ENCODE measurements around the gene ZMYM1. TPM values are rescaled to one million over a fixed set of nuclear protein-coding genes. Genes with fewer than 3 reads are reported as not detected.
A peak's percentile ranks its signal among the peaks of the same experiment; 100 is the strongest.

The ZMYM1 gene
- 19.4 and 31.8 TPM in 2 replicates for total RNA-seq (ENCODE audit: low replicate concordance)
- long read RNA-seq, full-length matches to known transcripts, result 22 of 48 reads
- long read RNA-seq, partial matches to known transcripts, result 9 of 48 reads
- long read RNA-seq, other reads (novel, unspliced or antisense), result 17 of 48 reads

DNA sequence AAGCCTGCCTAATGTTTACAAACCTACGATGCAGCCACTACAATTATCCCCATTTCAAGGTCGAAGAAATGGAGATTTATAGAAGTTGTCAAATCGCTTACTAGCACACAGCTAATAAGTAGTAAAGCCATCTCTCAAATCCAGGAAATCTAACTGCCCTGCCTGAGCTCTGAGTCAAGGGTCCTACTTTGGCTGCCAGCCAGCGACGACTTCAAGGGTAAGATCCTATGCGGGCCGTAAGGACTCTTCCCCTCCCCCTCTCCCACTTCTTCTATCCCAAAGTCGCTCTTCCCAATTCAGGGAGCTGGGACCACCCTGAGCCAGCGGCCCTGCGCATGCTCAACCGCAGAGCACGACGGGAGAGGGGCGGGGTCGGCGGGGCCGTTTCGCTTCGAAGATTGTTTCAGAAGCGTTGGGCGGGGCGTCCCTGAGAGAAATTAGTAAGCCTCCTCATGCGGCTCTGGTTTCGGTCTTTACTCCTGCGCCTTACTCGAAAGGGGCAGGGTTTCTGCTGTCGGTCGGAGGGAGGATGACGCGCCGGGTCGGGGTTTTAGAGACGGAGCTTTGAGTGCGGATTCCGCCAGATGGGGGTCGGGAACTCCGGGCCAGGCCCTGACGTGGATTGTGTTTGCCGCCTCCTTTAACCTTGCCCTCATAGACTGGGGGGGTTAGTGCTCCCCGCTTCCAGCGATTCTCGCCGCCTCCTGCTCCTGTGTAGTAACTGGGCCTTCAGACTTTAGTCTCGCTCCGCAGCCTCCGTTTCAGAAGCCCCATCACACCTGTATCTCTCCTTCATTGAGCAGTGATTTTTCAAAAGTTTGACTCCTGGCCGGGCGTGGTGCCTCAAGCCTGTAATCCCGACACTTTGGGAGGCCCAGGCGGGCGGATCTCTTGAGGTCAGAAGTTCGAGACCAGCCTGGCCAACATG, at the start of gene ZMYM1:
Gene ZMYM1, plus strand, starts transcription at position 383 of the 928 bp plus-strand sequence. CDS start 14,603 bp downstream, outside the sequence.
- DNase-seq (ENCODE audit: extremely low spot score, unreplicated experiment), result peak; percentile 92
- Mint-ChIP-seq H3K9me3 (no peaks in the 10 kb centered on the region), H3K27me3 (peaks cover 18% of the 10 kb centered on the region), H3K36me3 (peaks cover 11% of the 10 kb centered on the region), H3K4me1 (ENCODE audit: unreplicated experiment) (peaks cover 14% of the 10 kb centered on the region), H3K4me3 (peak within 1 kb of the TSS; percentile 97), H3K27ac (peak within 1 kb of the TSS; percentile 99)
- TF ChIP-seq, protein P1, sequence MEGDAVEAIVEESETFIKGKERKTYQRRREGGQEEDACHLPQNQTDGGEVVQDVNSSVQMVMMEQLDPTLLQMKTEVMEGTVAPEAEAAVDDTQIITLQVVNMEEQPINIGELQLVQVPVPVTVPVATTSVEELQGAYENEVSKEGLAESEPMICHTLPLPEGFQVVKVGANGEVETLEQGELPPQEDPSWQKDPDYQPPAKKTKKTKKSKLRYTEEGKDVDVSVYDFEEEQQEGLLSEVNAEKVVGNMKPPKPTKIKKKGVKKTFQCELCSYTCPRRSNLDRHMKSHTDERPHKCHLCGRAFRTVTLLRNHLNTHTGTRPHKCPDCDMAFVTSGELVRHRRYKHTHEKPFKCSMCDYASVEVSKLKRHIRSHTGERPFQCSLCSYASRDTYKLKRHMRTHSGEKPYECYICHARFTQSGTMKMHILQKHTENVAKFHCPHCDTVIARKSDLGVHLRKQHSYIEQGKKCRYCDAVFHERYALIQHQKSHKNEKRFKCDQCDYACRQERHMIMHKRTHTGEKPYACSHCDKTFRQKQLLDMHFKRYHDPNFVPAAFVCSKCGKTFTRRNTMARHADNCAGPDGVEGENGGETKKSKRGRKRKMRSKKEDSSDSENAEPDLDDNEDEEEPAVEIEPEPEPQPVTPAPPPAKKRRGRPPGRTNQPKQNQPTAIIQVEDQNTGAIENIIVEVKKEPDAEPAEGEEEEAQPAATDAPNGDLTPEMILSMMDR (conservative IDR thresholded peaks at IDR 0.05), result no peak

DNA sequence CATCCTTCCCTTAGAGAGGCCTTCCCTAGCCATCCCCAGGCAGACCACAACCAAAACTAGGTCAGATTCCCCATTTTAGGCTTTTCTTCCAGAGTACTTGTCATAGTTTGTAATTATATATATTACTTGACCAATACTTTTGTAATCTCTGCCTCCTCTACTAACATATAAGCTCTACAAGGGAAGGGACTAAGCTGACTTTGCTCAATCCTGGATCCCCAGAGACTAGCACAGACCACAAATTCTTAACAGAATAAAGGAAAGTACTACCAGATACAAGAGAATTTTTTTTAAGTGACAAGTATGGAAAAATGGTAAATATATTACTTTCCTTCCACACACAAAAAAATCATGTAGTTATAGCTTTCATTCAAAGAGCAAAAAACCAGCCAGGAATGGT, 49.4 kb upstream of the ZMYM1 start:
- H3K27ac Mint-ChIP-seq, result peak overlapping the region; percentile 62
- no peak for DNase-seq (ENCODE audit: extremely low spot score, unreplicated experiment)
- peak overlapping the region; percentile 99 for H3K4me3 Mint-ChIP-seq
- no peaks in the 10 kb centered on the region for H3K9me3 Mint-ChIP-seq
- no peaks in the 10 kb centered on the region for H3K27me3 Mint-ChIP-seq
- TF ChIP-seq, protein P1 (conservative IDR thresholded peaks at IDR 0.05), result no peak
- H3K36me3 Mint-ChIP-seq, result peaks cover 18% of the 10 kb centered on the region
- H3K4me1 Mint-ChIP-seq (ENCODE audit: unreplicated experiment), result peaks cover 14% of the 10 kb centered on the region

DNA sequence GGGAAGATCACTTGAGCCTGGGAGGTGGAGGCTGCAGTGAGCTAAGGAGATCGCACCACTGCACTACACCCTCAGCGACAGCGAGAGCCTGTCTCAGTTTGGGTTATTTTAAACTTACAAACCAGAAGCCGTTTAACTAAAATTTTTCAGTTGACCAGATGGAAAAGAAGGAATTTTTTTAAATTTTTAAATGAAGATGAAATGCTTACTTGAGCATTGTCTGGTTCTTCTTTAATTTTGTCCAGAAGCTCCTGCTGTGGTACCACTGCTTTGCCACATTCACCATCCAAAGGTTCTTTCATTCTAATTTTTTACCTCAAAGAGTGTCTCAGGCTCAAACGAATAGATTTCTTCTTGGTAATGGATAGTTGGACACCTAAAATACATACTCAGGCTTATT, 48.8 kb upstream of the ZMYM1 start:
- DNase-seq (ENCODE audit: extremely low spot score, unreplicated experiment), result no peak
- peaks cover 14% of the 10 kb centered on the region for H3K4me1 Mint-ChIP-seq (ENCODE audit: unreplicated experiment)
- TF ChIP-seq, protein P1 (conservative IDR thresholded peaks at IDR 0.05), result no peak
- H3K36me3 Mint-ChIP-seq, result peaks cover 18% of the 10 kb centered on the region
- H3K27ac Mint-ChIP-seq, result peak overlapping the region; percentile 62
- no peaks in the 10 kb centered on the region for H3K9me3 Mint-ChIP-seq
- peak overlapping the region; percentile 99 for H3K4me3 Mint-ChIP-seq
- H3K27me3 Mint-ChIP-seq, result no peaks in the 10 kb centered on the region

DNA sequence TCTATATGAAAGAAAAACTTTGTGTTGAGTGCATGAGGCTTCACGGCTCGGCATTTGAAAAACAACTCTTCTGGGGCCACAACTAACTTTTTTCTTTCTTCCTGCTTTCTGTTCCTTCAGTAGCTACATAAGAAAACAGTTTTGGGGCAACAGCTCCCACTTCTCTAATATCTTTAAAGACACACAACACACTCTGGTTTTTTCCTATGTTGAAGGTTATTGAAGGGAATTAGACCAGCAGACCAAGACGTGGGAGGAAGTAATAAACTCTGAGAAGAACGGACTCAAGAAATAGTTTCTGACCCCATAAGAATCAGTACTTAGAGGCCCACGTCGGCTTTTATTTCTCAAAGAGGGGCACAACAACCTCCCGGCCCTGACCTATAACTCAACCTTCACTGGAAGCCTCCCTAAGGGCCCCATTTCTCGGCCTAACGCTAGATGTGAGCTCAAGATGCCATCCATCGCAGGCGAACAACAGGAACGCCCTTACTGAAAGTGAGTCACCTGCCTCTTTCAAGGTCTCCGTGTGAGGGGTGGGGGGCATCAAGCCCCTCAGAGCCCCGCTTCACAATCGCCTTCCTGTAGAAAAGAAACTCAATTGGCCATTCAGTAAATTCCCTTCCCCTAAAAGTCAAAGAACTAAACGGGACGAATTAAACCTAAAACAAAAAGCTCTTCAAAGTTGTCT, 48.3 kb upstream of the ZMYM1 start:
- peaks cover 14% of the 10 kb centered on the region for H3K4me1 Mint-ChIP-seq (ENCODE audit: unreplicated experiment)
- DNase-seq (ENCODE audit: extremely low spot score, unreplicated experiment), result no peak
- peak overlapping the region; percentile 96 for H3K27ac Mint-ChIP-seq
- H3K4me3 Mint-ChIP-seq, result peak overlapping the region; percentile 99
- H3K9me3 Mint-ChIP-seq, result no peaks in the 10 kb centered on the region
- peaks cover 18% of the 10 kb centered on the region for H3K36me3 Mint-ChIP-seq
- TF ChIP-seq, protein P1 (conservative IDR thresholded peaks at IDR 0.05), result no peak
- no peaks in the 10 kb centered on the region for H3K27me3 Mint-ChIP-seq

DNA sequence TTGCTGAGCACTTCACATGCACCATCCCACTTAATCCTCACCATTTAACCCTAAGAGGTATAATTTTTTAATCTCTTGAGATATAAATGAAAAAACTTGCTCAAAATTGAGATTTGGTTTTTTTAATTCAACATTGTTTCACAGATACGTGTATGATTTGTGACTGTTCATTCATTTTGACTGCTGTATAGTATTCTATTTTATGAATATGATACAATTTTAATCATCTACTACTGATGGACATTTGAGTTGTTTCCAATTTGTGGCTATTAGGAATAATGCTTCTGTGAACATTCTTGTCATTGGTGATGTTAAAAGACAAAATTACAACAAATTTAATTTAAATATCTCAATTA, 46.8 kb upstream of the ZMYM1 start:
- Mint-ChIP-seq H3K27ac (no peak overlapping the region), H3K4me3 (peak overlapping the region; percentile 19), H3K4me1 (ENCODE audit: unreplicated experiment) (peaks cover 14% of the 10 kb centered on the region), H3K9me3 (no peaks in the 10 kb centered on the region), H3K36me3 (peaks cover 9% of the 10 kb centered on the region), H3K27me3 (no peaks in the 10 kb centered on the region)
- TF ChIP-seq, protein P1 (conservative IDR thresholded peaks at IDR 0.05), result no peak
- no peak for DNase-seq (ENCODE audit: extremely low spot score, unreplicated experiment)

Data from type B pancreatic cell (in vitro differentiated cells).